Measurements from ENCODE around the gene PRSS57. TPM values are rescaled to one million over a fixed set of nuclear protein-coding genes. Genes with fewer than 3 reads are reported as not detected.

Gene PRSS57
- polyA plus RNA-seq, 1 of the 3 experiments (the other 2 are of a cell fraction) = not detected

DNA sequence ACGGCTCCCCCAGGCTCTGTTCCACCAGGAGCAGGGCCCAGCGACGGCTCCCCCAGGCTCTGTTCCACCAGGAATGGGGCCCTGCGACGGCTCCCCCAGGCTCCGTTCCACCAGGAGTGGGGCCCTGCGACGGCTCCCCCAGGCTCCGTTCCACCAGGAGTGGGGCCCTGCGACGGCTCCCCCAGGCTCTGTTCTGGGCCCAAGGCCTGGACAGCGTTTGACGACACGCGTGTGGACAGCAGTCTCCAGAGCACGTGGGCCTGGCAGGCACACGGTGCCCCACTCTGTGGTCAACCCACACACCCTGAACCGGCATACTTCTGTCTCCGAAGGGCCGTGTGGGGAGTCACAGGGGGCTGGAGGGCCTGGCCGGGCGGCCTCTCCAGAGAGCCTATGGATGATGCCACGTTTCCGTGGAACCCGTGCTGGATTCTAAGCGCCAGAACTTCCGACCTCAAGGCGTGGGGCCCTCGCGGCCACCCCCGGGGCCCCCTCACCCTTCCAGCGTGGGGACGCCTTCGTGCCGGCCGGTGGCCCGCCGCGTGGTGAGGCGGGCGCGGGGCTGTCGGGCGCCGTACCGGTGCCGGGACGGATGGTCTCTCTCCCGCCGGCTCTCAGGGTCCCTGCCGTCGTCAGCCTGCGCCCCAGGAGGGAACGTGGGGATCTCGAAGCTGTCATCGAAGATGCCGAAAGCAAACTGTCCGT is 44.0 kb downstream of the PRSS57 start:
- Histone ChIP-seq H3K4me3 (ENCODE audit: low read depth in 2 of 2, low read length in 1 of 2) (no peak overlapping the region), H3K9me3 (no peaks in the 10 kb centered on the region), H3K9me2 (no peaks in the 10 kb centered on the region), H3K4me1 (ENCODE audit: control insufficient read depth in 1 of 2, insufficient read depth in 2 of 2, low read depth in 1 of 2, low read length in 1 of 2) (no peaks in the 10 kb centered on the region), H2AFZ (ENCODE audit: low read depth) (no peak overlapping the region), H3K27me3 (ENCODE audit: insufficient read depth) (no peaks in the 10 kb centered on the region), H3K9ac (no peak overlapping the region), H3K27ac (ENCODE audit: low read depth in 2 of 2, low read length in 1 of 2) (no peak overlapping the region), H3F3A (replicated peaks; ENCODE audit: insufficient read depth) (no peaks in the 10 kb centered on the region), H3K79me2 (ENCODE audit: insufficient read depth) (peaks cover 47% of the 10 kb centered on the region), H4K20me1 (ENCODE audit: insufficient read depth) (peaks cover 45% of the 10 kb centered on the region), H3K4me2 (no peak overlapping the region), H3K36me3 (replicated peaks in 1 of 2; ENCODE audit: control insufficient read depth in 1 of 2, insufficient read depth in 2 of 2, low read length in 1 of 2) (peaks cover 0 to 47% of the 10 kb centered on the region in 2 experiments)
- 97% methylated on average over 41 of the region's 58 CpGs for WGBS (ENCODE audit: low lambda C conversion rate)
- ChIA-PET POLR2A (no interaction called here), CTCF (no interaction called here)
- no peak for TF ChIP-seq EP300 (IDR thresholded peaks at IDR 0.05; ENCODE audit: borderline replicate concordance in 1 of 2, low read depth in 1 of 2, low read length in 1 of 2)
- TF ChIP-seq, protein P1, sequence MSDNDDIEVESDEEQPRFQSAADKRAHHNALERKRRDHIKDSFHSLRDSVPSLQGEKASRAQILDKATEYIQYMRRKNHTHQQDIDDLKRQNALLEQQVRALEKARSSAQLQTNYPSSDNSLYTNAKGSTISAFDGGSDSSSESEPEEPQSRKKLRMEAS (IDR thresholded peaks at IDR 0.05; ENCODE audit: low read depth) = no peak
- no peak for TF ChIP-seq SIN3A (IDR thresholded peaks at IDR 0.05; ENCODE audit: borderline replicate concordance, low read depth, low read length)
- TF ChIP-seq TCF12 (IDR thresholded peaks at IDR 0.05) = no peak
- TF ChIP-seq, protein P2, sequence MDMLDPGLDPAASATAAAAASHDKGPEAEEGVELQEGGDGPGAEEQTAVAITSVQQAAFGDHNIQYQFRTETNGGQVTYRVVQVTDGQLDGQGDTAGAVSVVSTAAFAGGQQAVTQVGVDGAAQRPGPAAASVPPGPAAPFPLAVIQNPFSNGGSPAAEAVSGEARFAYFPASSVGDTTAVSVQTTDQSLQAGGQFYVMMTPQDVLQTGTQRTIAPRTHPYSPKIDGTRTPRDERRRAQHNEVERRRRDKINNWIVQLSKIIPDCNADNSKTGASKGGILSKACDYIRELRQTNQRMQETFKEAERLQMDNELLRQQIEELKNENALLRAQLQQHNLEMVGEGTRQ (IDR thresholded peaks at IDR 0.05; ENCODE audit: borderline replicate concordance, low read depth, low read length) = no peak
- no peak for TF ChIP-seq TEAD4 (IDR thresholded peaks at IDR 0.05; ENCODE audit: borderline replicate concordance, insufficient read depth)
- no peak for TF ChIP-seq FOXM1 (IDR thresholded peaks at IDR 0.05; ENCODE audit: low read depth)
- TF ChIP-seq, protein P3, sequence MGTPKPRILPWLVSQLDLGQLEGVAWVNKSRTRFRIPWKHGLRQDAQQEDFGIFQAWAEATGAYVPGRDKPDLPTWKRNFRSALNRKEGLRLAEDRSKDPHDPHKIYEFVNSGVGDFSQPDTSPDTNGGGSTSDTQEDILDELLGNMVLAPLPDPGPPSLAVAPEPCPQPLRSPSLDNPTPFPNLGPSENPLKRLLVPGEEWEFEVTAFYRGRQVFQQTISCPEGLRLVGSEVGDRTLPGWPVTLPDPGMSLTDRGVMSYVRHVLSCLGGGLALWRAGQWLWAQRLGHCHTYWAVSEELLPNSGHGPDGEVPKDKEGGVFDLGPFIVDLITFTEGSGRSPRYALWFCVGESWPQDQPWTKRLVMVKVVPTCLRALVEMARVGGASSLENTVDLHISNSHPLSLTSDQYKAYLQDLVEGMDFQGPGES (IDR thresholded peaks at IDR 0.05; ENCODE audit: low read depth, low read length) = no peak
- no peak for TF ChIP-seq RAD21 (IDR thresholded peaks at IDR 0.05; ENCODE audit: low read length)
- TF ChIP-seq GABPA (IDR thresholded peaks at IDR 0.05; ENCODE audit: low read depth) = no peak
- TF ChIP-seq SMC3 (IDR thresholded peaks at IDR 0.05; ENCODE audit: low read depth, low read length) = no peak
- TF ChIP-seq NFIC (IDR thresholded peaks at IDR 0.05; ENCODE audit: borderline replicate concordance) = no peak
- DNase-seq = no peak

DNA sequence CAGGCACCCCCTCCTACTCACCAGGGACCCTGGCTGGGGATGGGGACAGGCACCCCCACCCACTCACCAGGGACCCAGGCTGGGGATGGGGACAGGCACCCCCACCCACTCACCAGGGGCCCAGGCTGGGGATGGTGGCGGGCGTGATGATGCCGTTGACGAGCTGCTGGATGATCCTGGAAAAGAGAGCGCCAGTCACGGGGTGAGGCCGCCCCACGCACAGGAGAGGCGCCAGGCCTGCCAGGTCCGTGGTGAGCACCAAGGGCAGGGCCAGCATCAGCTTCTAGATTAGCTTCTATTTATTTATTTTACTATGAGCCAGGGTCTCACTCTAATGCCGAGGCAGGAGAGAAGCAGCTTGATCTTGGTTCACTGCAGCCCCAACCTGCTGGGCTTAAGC is 45.1 kb downstream of the PRSS57 start:
- Histone ChIP-seq H3K79me2 (ENCODE audit: insufficient read depth) (peaks cover 36% of the 10 kb centered on the region), H2AFZ (ENCODE audit: low read depth) (no peak overlapping the region), H3K27ac (ENCODE audit: low read depth in 2 of 2, low read length in 1 of 2) (no peak overlapping the region), H3K36me3 (replicated peaks in 1 of 2; ENCODE audit: control insufficient read depth in 1 of 2, insufficient read depth in 2 of 2, low read length in 1 of 2) (peaks cover 0 to 55% of the 10 kb centered on the region in 2 experiments), H3K4me3 (ENCODE audit: low read depth in 2 of 2, low read length in 1 of 2) (no peak overlapping the region), H3K9me3 (no peaks in the 10 kb centered on the region), H3K4me1 (ENCODE audit: control insufficient read depth in 1 of 2, insufficient read depth in 2 of 2, low read depth in 1 of 2, low read length in 1 of 2) (no peaks in the 10 kb centered on the region), H4K20me1 (ENCODE audit: insufficient read depth) (peaks cover 33% of the 10 kb centered on the region), H3K9ac (no peak overlapping the region), H3K27me3 (ENCODE audit: insufficient read depth) (no peaks in the 10 kb centered on the region), H3F3A (replicated peaks; ENCODE audit: insufficient read depth) (no peaks in the 10 kb centered on the region), H3K9me2 (no peaks in the 10 kb centered on the region), H3K4me2 (no peak overlapping the region)
- ChIA-PET POLR2A (no interaction called here), CTCF (no interaction called here)
- TF ChIP-seq FOXJ3 (CRISPR knock-in tag; IDR thresholded peaks at IDR 0.05) (no peak), RCOR1 (IDR thresholded peaks at IDR 0.05; ENCODE audit: low read length) (no peak), GABPA (IDR thresholded peaks at IDR 0.05; ENCODE audit: low read depth) (no peak), RAD21 (IDR thresholded peaks at IDR 0.05; ENCODE audit: low read length) (no peak), FOSL2 (IDR thresholded peaks at IDR 0.05; ENCODE audit: borderline replicate concordance, low read depth) (no peak), RXRA (IDR thresholded peaks at IDR 0.05; ENCODE audit: borderline replicate concordance, low read depth) (no peak), EZH2phosphoT487 (IDR thresholded peaks at IDR 0.05; ENCODE audit: borderline replicate concordance, low read depth) (no peak), YY1 (IDR thresholded peaks at IDR 0.05; ENCODE audit: low read depth) (no peak), SMC3 (IDR thresholded peaks at IDR 0.05; ENCODE audit: low read depth, low read length) (no peak), RFX5 (IDR thresholded peaks at IDR 0.05; ENCODE audit: low read length) (no peak), TEAD4 (IDR thresholded peaks at IDR 0.05; ENCODE audit: borderline replicate concordance, insufficient read depth) (no peak), NFIC (IDR thresholded peaks at IDR 0.05; ENCODE audit: borderline replicate concordance) (no peak), GATA2 (CRISPR knock-in tag; IDR thresholded peaks at IDR 0.05) (no peak), MXI1 (IDR thresholded peaks at IDR 0.05; ENCODE audit: low read depth, low read length) (no peak)
- TF ChIP-seq, protein P3 (IDR thresholded peaks at IDR 0.05; ENCODE audit: low read depth, low read length) = no peak
- TF ChIP-seq, protein P4, sequence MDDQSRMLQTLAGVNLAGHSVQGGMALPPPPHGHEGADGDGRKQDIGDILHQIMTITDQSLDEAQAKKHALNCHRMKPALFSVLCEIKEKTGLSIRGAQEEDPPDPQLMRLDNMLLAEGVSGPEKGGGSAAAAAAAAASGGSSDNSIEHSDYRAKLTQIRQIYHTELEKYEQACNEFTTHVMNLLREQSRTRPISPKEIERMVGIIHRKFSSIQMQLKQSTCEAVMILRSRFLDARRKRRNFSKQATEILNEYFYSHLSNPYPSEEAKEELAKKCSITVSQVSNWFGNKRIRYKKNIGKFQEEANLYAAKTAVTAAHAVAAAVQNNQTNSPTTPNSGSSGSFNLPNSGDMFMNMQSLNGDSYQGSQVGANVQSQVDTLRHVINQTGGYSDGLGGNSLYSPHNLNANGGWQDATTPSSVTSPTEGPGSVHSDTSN (IDR thresholded peaks at IDR 0.05) = no peak
- TF ChIP-seq, protein P2 (IDR thresholded peaks at IDR 0.05; ENCODE audit: borderline replicate concordance, low read depth, low read length) = no peak
- DNase-seq = no peak
- 94% methylated on average over 6 of the region's 11 CpGs for WGBS (ENCODE audit: low lambda C conversion rate)
